Keratinocyte (primary cell): ENCODE results near the gene TELO2. TPM values are rescaled to one million over a fixed set of nuclear protein-coding genes. Genes with fewer than 3 reads are reported as not detected.

Experiments
- DNase-seq: peaks from one replicate; pipeline ENCODE4 v3.0.0-alpha.2; 2011; ENCODE audit warnings: low read depth, missing footprints, low spot score
- FAIRE-seq: peaks from 2 replicates; lab custom pipeline; 2011; peaks lifted over from hg19 to GRCh38; lab: Jason Lieb, UNC
- H2AFZ ChIP-seq: 2 replicates; pipeline ENCODE4 v1.6.0; 2012; ENCODE audit warnings: low read length, control low read depth, inconsistent platforms; ENCODE audit not compliant: control insufficient read depth
- H3K27ac ChIP-seq: 2 replicates; pipeline ENCODE4 v1.5.1; 2011; ENCODE audit warnings: low read length; ENCODE audit not compliant: control insufficient read depth, insufficient read depth
- H3K27me3 ChIP-seq: 3 replicates; pipeline ENCODE4 v1.6.0; 2011; ENCODE audit warnings: low read length; ENCODE audit not compliant: control insufficient read depth, insufficient read depth; ENCODE audit errors: extremely low read depth
- H3K36me3 ChIP-seq, 2 experiments: 2 replicates in 1 of 2; 3 replicates in 1 of 2; pipeline ENCODE4 v1.5.1; 2011; ENCODE audit warnings: low read length in 2 of 2, mild to moderate bottlenecking in 1 of 2; ENCODE audit not compliant: control insufficient read depth in 2 of 2, insufficient read depth in 2 of 2; ENCODE audit errors: extremely low read depth in 1 of 2
- H3K4me1 ChIP-seq: 3 replicates; pipeline ENCODE4 v1.5.1; 2011; ENCODE audit warnings: low read length; ENCODE audit not compliant: control insufficient read depth, insufficient read depth; ENCODE audit errors: extremely low read depth
- H3K4me2 ChIP-seq: 3 replicates; pipeline ENCODE4 v1.6.0; 2011; ENCODE audit warnings: low read depth, low read length; ENCODE audit not compliant: control insufficient read depth, insufficient read depth; ENCODE audit errors: extremely low read depth
- H3K4me3 ChIP-seq, 3 experiments: fragments of 200-600 bp in 1 of 3; sonication (generic) in 1 of 3; 2 replicates in 2 of 3; 3 replicates in 1 of 3; pipeline ENCODE4 v1.5.1; 2011 to 2016; ENCODE audit warnings: low read length in 3 of 3, mild to moderate bottlenecking in 3 of 3, control low read depth in 2 of 3, inconsistent platforms in 1 of 3, low read depth in 1 of 3, mixed read lengths in 1 of 3, mixed run types in 1 of 3, moderate library complexity in 1 of 3; ENCODE audit not compliant: control insufficient read depth in 2 of 3, insufficient read depth in 2 of 3; ENCODE audit errors: extremely low read depth in 1 of 3
- H3K79me2 ChIP-seq: 2 replicates; pipeline ENCODE4 v1.6.0; 2012; ENCODE audit warnings: low read length; ENCODE audit not compliant: control insufficient read depth, insufficient read depth
- H3K9ac ChIP-seq: 3 replicates; pipeline ENCODE4 v1.6.0; 2011; ENCODE audit warnings: low read length; ENCODE audit not compliant: control insufficient read depth, insufficient read depth; ENCODE audit errors: extremely low read depth
- H3K9me1 ChIP-seq: 3 replicates; pipeline ENCODE4 v1.6.0; 2011; ENCODE audit warnings: low read length; ENCODE audit not compliant: control insufficient read depth, insufficient read depth; ENCODE audit errors: extremely low read depth
- H3K9me3 ChIP-seq: 2 replicates; pipeline ENCODE4 v1.5.1; 2012; ENCODE audit warnings: low read depth, low read length; ENCODE audit not compliant: control insufficient read depth
- H4K20me1 ChIP-seq: 3 replicates; pipeline ENCODE4 v1.6.0; 2011; ENCODE audit warnings: low read length; ENCODE audit not compliant: control insufficient read depth, insufficient read depth; ENCODE audit errors: extremely low read depth
- EZH2 ChIP-seq: IDR thresholded peaks from one replicate; pipeline ENCODE4 v1.6.1; 2012; ENCODE audit warnings: inconsistent platforms, mild to moderate bottlenecking, low read length, moderate library complexity
- dilution Hi-C: fragments of 300-500 bp; cut with MboI; formaldehyde crosslinking; loops from one replicate; pipeline ENCODE4 v1.7.0; 2020; ENCODE audit warnings: low sequenced_read_pairs; ENCODE audit not compliant: extremely low pct_ligation_motif_present
- polyA plus RNA-seq, 5 experiments: library from polyadenylated mRNA; depleted of rRNA in 3 of 5; stranded (reverse) in 3 of 5; stranded (forward) in 1 of 5; unstranded in 1 of 5; fragments of >200 nt; gene quantifications; 1 replicate in 1 of 5; 2 replicates in 3 of 5; 3 replicates in 1 of 5; pipeline versions ENCODE4 v1.2.1 to v1.2.3, GENCODE V29; 2011 to 2012; ENCODE audit warnings: missing spikeins in 2 of 5, low read depth in 1 of 5, low replicate concordance in 1 of 5
- TF ChIP-seq, protein P1 (sequence below), 3 experiments: IDR thresholded peaks in 1 of 3; conservative IDR thresholded peaks in 1 of 3; optimal IDR thresholded peaks in 1 of 3; 2 replicates in 2 of 3; 3 replicates in 1 of 3; pipeline versions ENCODE3 to v1.5.1; 2011; ENCODE audit warnings: low read length in 3 of 3, mild to moderate bottlenecking in 3 of 3, moderate library complexity in 2 of 3, control low read depth in 1 of 3, inconsistent platforms in 1 of 3; ENCODE audit not compliant: insufficient read depth in 2 of 3; ENCODE audit errors: extremely low read depth in 1 of 3

TELO2 gene
- polyA plus RNA-seq, 1 donor (not counting 4 experiments of a cell fraction or from before 2014, with no cell fraction given): 7.9 TPM

- H3K27ac ChIP-seq: no peak overlapping the region
- no peak overlapping the region for H2AFZ ChIP-seq
- H3K4me2 ChIP-seq: no peak overlapping the region
- no peaks in the 10 kb centered on the region for H3K9me3 ChIP-seq
- peaks cover 0 to 35% of the 10 kb centered on the region in 2 experiments for H3K36me3 ChIP-seq
- no peak for DNase-seq
- no peaks in the 10 kb centered on the region for H3K4me1 ChIP-seq
- dilution Hi-C loops: no loop called here
- no peaks in the 10 kb centered on the region for H4K20me1 ChIP-seq
- no peak for FAIRE-seq
- H3K27me3 ChIP-seq: no peaks in the 10 kb centered on the region
- no peaks in the 10 kb centered on the region for H3K9me1 ChIP-seq
- H3K4me3 ChIP-seq: no peak overlapping the region
- no peaks in the 10 kb centered on the region for H3K79me2 ChIP-seq
- H3K9ac ChIP-seq: no peak overlapping the region
- TF ChIP-seq, protein P1, sequence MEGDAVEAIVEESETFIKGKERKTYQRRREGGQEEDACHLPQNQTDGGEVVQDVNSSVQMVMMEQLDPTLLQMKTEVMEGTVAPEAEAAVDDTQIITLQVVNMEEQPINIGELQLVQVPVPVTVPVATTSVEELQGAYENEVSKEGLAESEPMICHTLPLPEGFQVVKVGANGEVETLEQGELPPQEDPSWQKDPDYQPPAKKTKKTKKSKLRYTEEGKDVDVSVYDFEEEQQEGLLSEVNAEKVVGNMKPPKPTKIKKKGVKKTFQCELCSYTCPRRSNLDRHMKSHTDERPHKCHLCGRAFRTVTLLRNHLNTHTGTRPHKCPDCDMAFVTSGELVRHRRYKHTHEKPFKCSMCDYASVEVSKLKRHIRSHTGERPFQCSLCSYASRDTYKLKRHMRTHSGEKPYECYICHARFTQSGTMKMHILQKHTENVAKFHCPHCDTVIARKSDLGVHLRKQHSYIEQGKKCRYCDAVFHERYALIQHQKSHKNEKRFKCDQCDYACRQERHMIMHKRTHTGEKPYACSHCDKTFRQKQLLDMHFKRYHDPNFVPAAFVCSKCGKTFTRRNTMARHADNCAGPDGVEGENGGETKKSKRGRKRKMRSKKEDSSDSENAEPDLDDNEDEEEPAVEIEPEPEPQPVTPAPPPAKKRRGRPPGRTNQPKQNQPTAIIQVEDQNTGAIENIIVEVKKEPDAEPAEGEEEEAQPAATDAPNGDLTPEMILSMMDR (optimal IDR thresholded peaks at IDR 0.05 in 1 of 3, IDR thresholded peaks at IDR 0.05 in 1 of 3, conservative IDR thresholded peaks at IDR 0.05 in 1 of 3; ENCODE audit: extremely low read depth in 1 of 3, insufficient read depth in 2 of 3, low read length in 3 of 3): no peak
- TF ChIP-seq EZH2: no peak
These were observed 42.3 kb upstream of the TELO2 start for GRCh38 chr16:1450841-1451240.

DNA sequence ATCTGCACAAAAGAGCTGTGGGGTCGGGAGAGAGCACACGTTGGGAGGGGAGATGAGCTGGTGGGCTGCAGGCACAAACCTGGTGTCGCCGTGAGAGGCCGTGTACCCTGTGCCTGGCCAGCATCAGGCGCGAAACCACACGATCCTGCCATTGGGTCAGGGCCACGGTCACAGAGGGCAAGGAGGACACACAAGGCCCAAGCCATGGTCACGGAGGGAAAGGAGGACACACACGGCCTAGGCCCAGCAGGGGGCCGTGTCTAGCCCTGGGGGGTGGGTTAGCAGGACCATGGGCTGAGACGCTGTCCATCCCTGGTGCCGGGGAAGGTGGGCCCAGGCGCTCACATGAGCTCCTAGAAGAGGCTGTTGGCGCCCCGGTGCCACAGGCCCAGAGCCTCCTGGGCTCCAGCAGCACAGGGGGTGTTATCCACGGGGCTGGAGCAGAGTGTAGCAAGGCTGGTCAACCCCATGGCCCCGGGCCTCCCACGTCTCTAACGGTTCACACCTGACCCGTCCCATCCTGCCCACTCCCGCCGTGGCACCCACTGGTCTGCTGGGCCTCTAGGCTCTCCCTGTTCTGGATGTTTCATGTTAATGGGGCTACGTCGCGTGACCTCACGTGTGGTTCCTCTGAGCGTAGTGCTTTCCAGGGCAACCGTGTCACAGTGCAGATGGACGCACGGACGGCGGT is 41.3 kb upstream of the TELO2 start:
- FAIRE-seq: no peak
- Histone ChIP-seq H3K9me3 (no peaks in the 10 kb centered on the region), H3K36me3 (peaks cover 0 to 30% of the 10 kb centered on the region in 2 experiments), H3K4me1 (no peaks in the 10 kb centered on the region), H2AFZ (no peak overlapping the region), H3K79me2 (no peaks in the 10 kb centered on the region), H3K4me3 (no peak overlapping the region), H4K20me1 (no peaks in the 10 kb centered on the region), H3K9me1 (no peaks in the 10 kb centered on the region), H3K27ac (no peak overlapping the region), H3K27me3 (no peaks in the 10 kb centered on the region), H3K9ac (no peak overlapping the region), H3K4me2 (no peak overlapping the region)
- dilution Hi-C loops: no loop called here
- TF ChIP-seq EZH2: no peak
- TF ChIP-seq, protein P1 (optimal IDR thresholded peaks at IDR 0.05 in 1 of 3, IDR thresholded peaks at IDR 0.05 in 1 of 3, conservative IDR thresholded peaks at IDR 0.05 in 1 of 3; ENCODE audit: extremely low read depth in 1 of 3, insufficient read depth in 2 of 3, low read length in 3 of 3): no peak
- DNase-seq: no peak
